ENCODE data around the gene SLC31A2. TPM values are rescaled to one million over a fixed set of nuclear protein-coding genes. Genes with fewer than 3 reads are reported as not detected.

Gene SLC31A2
- total RNA-seq, 1 donor from 2014 or later: 7.6 TPM

GRCh38 chr9:113154946-113155345, 4.1 kb downstream of the SLC31A2 start:
- no peaks in the 10 kb centered on the region for H3K9me3 Mint-ChIP-seq
- H3K4me1 Mint-ChIP-seq (ENCODE audit: unreplicated experiment): peaks cover 19% of the 10 kb centered on the region
- TF ChIP-seq, protein P1, sequence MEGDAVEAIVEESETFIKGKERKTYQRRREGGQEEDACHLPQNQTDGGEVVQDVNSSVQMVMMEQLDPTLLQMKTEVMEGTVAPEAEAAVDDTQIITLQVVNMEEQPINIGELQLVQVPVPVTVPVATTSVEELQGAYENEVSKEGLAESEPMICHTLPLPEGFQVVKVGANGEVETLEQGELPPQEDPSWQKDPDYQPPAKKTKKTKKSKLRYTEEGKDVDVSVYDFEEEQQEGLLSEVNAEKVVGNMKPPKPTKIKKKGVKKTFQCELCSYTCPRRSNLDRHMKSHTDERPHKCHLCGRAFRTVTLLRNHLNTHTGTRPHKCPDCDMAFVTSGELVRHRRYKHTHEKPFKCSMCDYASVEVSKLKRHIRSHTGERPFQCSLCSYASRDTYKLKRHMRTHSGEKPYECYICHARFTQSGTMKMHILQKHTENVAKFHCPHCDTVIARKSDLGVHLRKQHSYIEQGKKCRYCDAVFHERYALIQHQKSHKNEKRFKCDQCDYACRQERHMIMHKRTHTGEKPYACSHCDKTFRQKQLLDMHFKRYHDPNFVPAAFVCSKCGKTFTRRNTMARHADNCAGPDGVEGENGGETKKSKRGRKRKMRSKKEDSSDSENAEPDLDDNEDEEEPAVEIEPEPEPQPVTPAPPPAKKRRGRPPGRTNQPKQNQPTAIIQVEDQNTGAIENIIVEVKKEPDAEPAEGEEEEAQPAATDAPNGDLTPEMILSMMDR (conservative IDR thresholded peaks at IDR 0.05): no peak
- peaks cover 8% of the 10 kb centered on the region for H3K36me3 Mint-ChIP-seq
- DNase-seq (ENCODE audit: extremely low spot score, unreplicated experiment): no peak
- H3K27ac Mint-ChIP-seq: no peak overlapping the region
- H3K27me3 Mint-ChIP-seq: peaks cover 7% of the 10 kb centered on the region
- no peak overlapping the region for H3K4me3 Mint-ChIP-seq

GRCh38 chr9:113155911-113156588, 5.2 kb downstream of the SLC31A2 start:
- peaks cover 11% of the 10 kb centered on the region for H3K36me3 Mint-ChIP-seq

GRCh38 chr9:113156880-113157279, 6.1 kb downstream of the SLC31A2 start:
- H3K27ac Mint-ChIP-seq: no peak overlapping the region
- DNase-seq (ENCODE audit: extremely low spot score, unreplicated experiment): no peak
- H3K27me3 Mint-ChIP-seq: peaks cover 4% of the 10 kb centered on the region
- no peaks in the 10 kb centered on the region for H3K9me3 Mint-ChIP-seq
- H3K4me1 Mint-ChIP-seq (ENCODE audit: unreplicated experiment): peaks cover 18% of the 10 kb centered on the region
- TF ChIP-seq, protein P1 (conservative IDR thresholded peaks at IDR 0.05): no peak
- H3K4me3 Mint-ChIP-seq: no peak overlapping the region
- H3K36me3 Mint-ChIP-seq: peaks cover 12% of the 10 kb centered on the region

More at GRCh38 chr9:113155911-113156588, 5.2 kb downstream of the SLC31A2 start:
- TF ChIP-seq, protein P1 (conservative IDR thresholded peaks at IDR 0.05): no peak
- Mint-ChIP-seq H3K4me1 (ENCODE audit: unreplicated experiment) (peaks cover 22% of the 10 kb centered on the region), H3K9me3 (no peaks in the 10 kb centered on the region), H3K4me3 (no peak overlapping the region), H3K27ac (peak overlapping the region; percentile 56), H3K27me3 (peaks cover 7% of the 10 kb centered on the region)
- no peak for DNase-seq (ENCODE audit: extremely low spot score, unreplicated experiment)

DNA sequence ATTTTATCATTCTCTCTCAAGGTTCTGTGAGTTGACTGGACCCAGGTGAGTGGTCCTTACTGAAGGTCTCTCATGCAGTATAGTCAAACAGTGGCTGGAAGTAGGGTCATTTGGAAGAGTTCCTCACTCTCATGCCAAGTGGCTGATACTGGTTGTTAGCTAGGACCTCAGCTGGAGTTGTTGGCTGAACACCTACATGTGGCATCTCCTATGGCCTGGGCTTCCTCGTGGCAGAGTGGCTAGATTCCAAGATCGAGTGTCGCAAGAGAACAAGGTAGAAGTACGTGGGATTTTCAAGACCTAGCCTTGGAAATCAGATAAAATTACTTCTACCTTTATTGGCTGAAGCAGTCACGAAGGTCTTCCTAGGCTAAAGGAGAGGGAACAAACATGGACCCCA, 7.6 kb downstream of the SLC31A2 start:
- no peaks in the 10 kb centered on the region for H3K27me3 Mint-ChIP-seq
- H3K27ac Mint-ChIP-seq: no peak overlapping the region
- no peak overlapping the region for H3K4me3 Mint-ChIP-seq
- H3K36me3 Mint-ChIP-seq: peaks cover 24% of the 10 kb centered on the region
- no peaks in the 10 kb centered on the region for H3K9me3 Mint-ChIP-seq
- TF ChIP-seq, protein P1 (conservative IDR thresholded peaks at IDR 0.05): no peak
- peaks cover 12% of the 10 kb centered on the region for H3K4me1 Mint-ChIP-seq (ENCODE audit: unreplicated experiment)
- no peak for DNase-seq (ENCODE audit: extremely low spot score, unreplicated experiment)

GRCh38 chr9:113160571-113160970, 9.8 kb downstream of the SLC31A2 start:
- no peak for DNase-seq (ENCODE audit: extremely low spot score, unreplicated experiment)
- Mint-ChIP-seq H3K4me3 (no peak overlapping the region), H3K9me3 (no peaks in the 10 kb centered on the region), H3K27me3 (no peaks in the 10 kb centered on the region), H3K4me1 (ENCODE audit: unreplicated experiment) (peaks cover 12% of the 10 kb centered on the region), H3K27ac (no peak overlapping the region), H3K36me3 (peaks cover 24% of the 10 kb centered on the region)
- TF ChIP-seq, protein P1 (conservative IDR thresholded peaks at IDR 0.05): no peak

Data from type B pancreatic cell (in vitro differentiated cells).